Testis (tissue), 3 donors: Measurements from ENCODE around the gene MPRIP. TPM values are rescaled to one million over a fixed set of nuclear protein-coding genes. Genes with fewer than 3 reads are reported as not detected.

Experiments used
- DNase-seq: peaks from one replicate; pipeline ENCODE4 v3.0.0-alpha.2; 2019
- H3K27ac ChIP-seq, 2 donors: fragments of 200-600 bp; sonication (generic); one replicate each; pipeline ENCODE4 v1.5.1; 2019
- H3K27me3 ChIP-seq: fragments of 200-600 bp; sonication (generic); one replicate; pipeline ENCODE4 v1.5.1; 2019
- H3K36me3 ChIP-seq: fragments of 200-600 bp; sonication (generic); one replicate; pipeline ENCODE4 v1.5.1; 2017; ENCODE audit warnings: low read depth; ENCODE audit errors: missing control alignments
- H3K4me1 ChIP-seq: fragments of 200-600 bp; sonication (generic); one replicate; pipeline ENCODE4 v1.5.1; 2019
- H3K4me3 ChIP-seq, 2 donors: fragments of 200-600 bp; sonication (generic); one replicate each; pipeline ENCODE4 v1.5.1; 2017 to 2019
- H3K9me3 ChIP-seq: fragments of 200-600 bp; sonication (generic); one replicate; pipeline ENCODE4 v1.5.1; 2017
- POLR2A ChIP-seq: fragments of 450-650 bp; IDR thresholded peaks from one replicate; pipeline ENCODE4 v1.6.1; 2017; ENCODE audit warnings: antibody characterized with exemption, mild to moderate bottlenecking, moderate library complexity
- WGBS, 2 donors: methylation state at CpG; one replicate each; pipeline ENCODE4 v1.1.5; 2018; 5-methylcytosine and 5-hydroxymethylcytosine counted together
- intact Hi-C: fragments of 100-400 bp; cut with DNase I; formaldehyde crosslinking; loops from one replicate; pipeline ENCODE4 v1.15.1; 2023; ENCODE audit warnings: low total_unique reads
- polyA plus RNA-seq: library from polyadenylated mRNA; stranded (reverse); fragments of 350-450 nt; fragmentation: Illumina TruSeq; extraction: RNeasy Lipid Tissue Mini Kit (QIAGEN cat#74804); gene quantifications from one replicate; pipeline ENCODE4 v1.2.3, GENCODE V29; 2014; ENCODE audit warnings: low read depth, low replicate concordance; ENCODE audit not compliant: insufficient read depth
- total RNA-seq, 2 donors: library from RNA; depleted of rRNA; stranded (reverse); fragments of >200 nt; gene quantifications; one replicate each; pipeline ENCODE4 v1.2.3, GENCODE V29; 2016
- TF ChIP-seq, protein P1 (sequence below), 3 experiments: fragments of 450-650 bp in 2 of 3; fragments of 200-600 bp in 1 of 3; sonication (generic) in 1 of 3; IDR thresholded peaks; one replicate each; pipeline ENCODE4 v1.5.1; 2016 to 2019; ENCODE audit warnings: antibody characterized with exemption in 3 of 3, mild to moderate bottlenecking in 2 of 3, moderate library complexity in 1 of 3

Gene MPRIP
- total and polyA plus RNA-seq, 3 donors from 2014 or later = 191 to 337 (median 304) TPM

DNA sequence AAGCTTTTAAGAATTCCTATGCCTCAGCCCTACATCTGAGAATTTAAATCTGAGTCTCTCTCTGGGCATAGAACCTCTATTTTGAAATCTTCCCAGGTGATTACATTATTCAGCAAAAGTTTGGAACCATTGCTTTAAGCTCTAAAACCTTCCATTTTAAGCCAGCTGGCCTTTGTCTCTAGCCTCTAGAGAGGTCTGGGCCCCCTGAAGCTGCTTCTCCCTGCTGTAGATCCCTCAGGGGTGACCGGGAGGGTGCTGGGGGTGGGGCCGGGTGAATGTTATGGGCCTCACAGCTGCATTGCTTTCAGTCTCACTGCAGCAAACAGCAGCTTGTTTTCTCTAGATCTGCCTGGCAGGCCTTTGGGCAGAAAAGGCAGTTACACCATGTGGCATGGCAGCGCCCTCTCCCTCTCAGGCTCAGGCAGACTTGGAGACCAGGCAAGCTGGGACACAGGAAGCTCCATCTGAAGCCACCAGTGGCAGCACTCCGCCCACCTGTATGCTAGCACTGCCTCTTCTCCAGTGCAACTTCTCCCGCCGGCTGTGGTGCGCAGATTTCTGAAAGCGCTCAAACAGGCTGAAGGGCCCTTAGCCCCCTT lies 66.3 kb downstream of the MPRIP start:
- 75 to 76% methylated on average over 8 of the region's 8 CpGs for WGBS, 2 donors
- TF ChIP-seq, protein P1, sequence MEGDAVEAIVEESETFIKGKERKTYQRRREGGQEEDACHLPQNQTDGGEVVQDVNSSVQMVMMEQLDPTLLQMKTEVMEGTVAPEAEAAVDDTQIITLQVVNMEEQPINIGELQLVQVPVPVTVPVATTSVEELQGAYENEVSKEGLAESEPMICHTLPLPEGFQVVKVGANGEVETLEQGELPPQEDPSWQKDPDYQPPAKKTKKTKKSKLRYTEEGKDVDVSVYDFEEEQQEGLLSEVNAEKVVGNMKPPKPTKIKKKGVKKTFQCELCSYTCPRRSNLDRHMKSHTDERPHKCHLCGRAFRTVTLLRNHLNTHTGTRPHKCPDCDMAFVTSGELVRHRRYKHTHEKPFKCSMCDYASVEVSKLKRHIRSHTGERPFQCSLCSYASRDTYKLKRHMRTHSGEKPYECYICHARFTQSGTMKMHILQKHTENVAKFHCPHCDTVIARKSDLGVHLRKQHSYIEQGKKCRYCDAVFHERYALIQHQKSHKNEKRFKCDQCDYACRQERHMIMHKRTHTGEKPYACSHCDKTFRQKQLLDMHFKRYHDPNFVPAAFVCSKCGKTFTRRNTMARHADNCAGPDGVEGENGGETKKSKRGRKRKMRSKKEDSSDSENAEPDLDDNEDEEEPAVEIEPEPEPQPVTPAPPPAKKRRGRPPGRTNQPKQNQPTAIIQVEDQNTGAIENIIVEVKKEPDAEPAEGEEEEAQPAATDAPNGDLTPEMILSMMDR (IDR thresholded peaks at IDR 0.05) = no peak
- TF ChIP-seq POLR2A = no peak
- DNase-seq = no peak
- peak overlapping the region in 1 of 2 donors; percentile 12 for H3K27ac ChIP-seq
- H3K4me3 ChIP-seq = no peak overlapping the region
- H3K4me1 ChIP-seq = peaks cover 62% of the 10 kb centered on the region
- H3K36me3 ChIP-seq = no peaks in the 10 kb centered on the region
- intact Hi-C loops = no loop called here
- H3K27me3 ChIP-seq = no peaks in the 10 kb centered on the region
- H3K9me3 ChIP-seq = no peaks in the 10 kb centered on the region

DNA sequence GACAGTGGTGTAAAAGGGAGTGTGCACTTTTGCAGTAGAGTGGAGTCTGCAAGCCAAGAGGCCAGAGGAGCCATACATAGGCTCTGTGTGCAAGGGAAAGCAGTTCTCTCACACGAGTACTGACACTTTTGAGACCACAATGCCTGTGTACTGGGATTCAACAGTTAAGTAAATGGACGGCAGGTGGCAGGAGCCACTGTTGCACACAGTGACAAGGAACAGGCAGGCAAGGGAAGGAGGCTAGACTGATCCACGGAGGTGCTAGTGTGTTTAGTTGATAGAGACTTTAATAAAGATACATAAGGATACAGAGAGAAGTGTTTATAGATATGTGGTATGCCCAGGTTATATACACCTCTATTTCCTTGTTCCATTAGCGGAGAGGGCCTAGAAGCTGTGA lies 67.0 kb downstream of the MPRIP start:
- Histone ChIP-seq H3K27me3 (no peaks in the 10 kb centered on the region), H3K27ac (no peak overlapping the region), H3K4me1 (peaks cover 60% of the 10 kb centered on the region), H3K36me3 (no peaks in the 10 kb centered on the region), H3K9me3 (no peaks in the 10 kb centered on the region), H3K4me3 (no peak overlapping the region)
- DNase-seq = no peak
- TF ChIP-seq, protein P1 (IDR thresholded peaks at IDR 0.05) = peak in 1 of 3 experiments; percentile 12
- no peak for TF ChIP-seq POLR2A
- intact Hi-C loops = no loop called here
- WGBS, 2 donors = 69 to 70% methylated on average over 4 of the region's 4 CpGs

DNA sequence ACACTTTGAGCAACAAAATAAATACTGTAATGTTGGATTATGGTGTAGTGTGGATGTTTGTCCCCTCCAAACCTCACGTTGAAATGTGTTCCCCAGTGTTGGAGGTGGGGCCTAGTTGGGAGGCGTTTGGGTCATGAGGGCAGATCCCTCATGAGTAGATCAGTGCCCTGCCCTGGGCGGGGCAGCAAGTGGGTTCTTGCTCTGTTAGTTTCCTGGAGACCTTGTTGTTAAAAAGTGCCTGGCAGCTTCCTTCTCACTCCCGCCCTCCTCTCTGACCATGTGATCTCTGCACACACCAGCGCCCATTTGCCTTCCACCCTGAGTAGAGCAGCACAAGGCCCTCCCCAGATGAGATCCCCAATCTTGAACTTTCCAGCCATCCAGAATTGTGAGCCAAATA lies 67.7 kb downstream of the MPRIP start:
- Histone ChIP-seq H3K27me3 (no peaks in the 10 kb centered on the region), H3K4me1 (peaks cover 60% of the 10 kb centered on the region), H3K4me3 (no peak overlapping the region), H3K27ac (no peak overlapping the region), H3K9me3 (no peaks in the 10 kb centered on the region), H3K36me3 (no peaks in the 10 kb centered on the region)
- intact Hi-C loops = no loop called here
- TF ChIP-seq POLR2A = no peak
- TF ChIP-seq, protein P1 (IDR thresholded peaks at IDR 0.05) = no peak
- WGBS, 2 donors = 71 to 79% methylated on average over 3 to 5 of the region's 5 CpGs
- no peak for DNase-seq

DNA sequence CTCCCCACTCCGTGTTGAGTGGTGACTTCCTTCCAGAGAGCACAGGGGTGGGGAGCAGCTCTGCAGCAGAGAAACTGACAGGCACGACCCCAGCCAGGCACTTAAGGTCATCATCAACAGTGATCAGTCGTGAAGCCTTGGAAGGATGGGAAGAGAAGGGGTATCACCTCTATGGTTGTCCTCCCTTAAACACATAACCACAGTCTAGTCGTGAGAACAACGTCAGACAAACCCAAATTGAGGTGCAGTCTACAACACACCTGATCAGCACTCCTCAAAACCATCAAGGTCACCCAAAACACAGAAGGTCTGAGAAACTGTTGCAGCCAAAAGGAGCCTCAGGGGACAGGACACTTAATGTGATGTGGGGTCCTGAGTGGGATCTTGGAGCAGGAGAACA lies 68.3 kb downstream of the MPRIP start:
- no peak overlapping the region for H3K4me3 ChIP-seq
- H3K27ac ChIP-seq = no peak overlapping the region
- intact Hi-C loops = no loop called here
- no peaks in the 10 kb centered on the region for H3K36me3 ChIP-seq
- H3K9me3 ChIP-seq = no peaks in the 10 kb centered on the region
- DNase-seq = no peak
- H3K27me3 ChIP-seq = no peaks in the 10 kb centered on the region
- TF ChIP-seq, protein P1 (IDR thresholded peaks at IDR 0.05) = no peak
- TF ChIP-seq POLR2A = no peak
- WGBS, 2 donors = 78 to 86% methylated on average over 5 of the region's 5 CpGs
- peaks cover 63% of the 10 kb centered on the region for H3K4me1 ChIP-seq
